ENCODE results near the gene TMEM269. TPM values are rescaled to one million over a fixed set of nuclear protein-coding genes. Genes with fewer than 3 reads are reported as not detected.

Gene TMEM269
- total and polyA plus RNA-seq, 9 of the 15 experiments (the other 6 are each of a cell fraction or from before 2014, with no cell fraction given): 0.09 to 0.49 (median 0.21) TPM

DNA sequence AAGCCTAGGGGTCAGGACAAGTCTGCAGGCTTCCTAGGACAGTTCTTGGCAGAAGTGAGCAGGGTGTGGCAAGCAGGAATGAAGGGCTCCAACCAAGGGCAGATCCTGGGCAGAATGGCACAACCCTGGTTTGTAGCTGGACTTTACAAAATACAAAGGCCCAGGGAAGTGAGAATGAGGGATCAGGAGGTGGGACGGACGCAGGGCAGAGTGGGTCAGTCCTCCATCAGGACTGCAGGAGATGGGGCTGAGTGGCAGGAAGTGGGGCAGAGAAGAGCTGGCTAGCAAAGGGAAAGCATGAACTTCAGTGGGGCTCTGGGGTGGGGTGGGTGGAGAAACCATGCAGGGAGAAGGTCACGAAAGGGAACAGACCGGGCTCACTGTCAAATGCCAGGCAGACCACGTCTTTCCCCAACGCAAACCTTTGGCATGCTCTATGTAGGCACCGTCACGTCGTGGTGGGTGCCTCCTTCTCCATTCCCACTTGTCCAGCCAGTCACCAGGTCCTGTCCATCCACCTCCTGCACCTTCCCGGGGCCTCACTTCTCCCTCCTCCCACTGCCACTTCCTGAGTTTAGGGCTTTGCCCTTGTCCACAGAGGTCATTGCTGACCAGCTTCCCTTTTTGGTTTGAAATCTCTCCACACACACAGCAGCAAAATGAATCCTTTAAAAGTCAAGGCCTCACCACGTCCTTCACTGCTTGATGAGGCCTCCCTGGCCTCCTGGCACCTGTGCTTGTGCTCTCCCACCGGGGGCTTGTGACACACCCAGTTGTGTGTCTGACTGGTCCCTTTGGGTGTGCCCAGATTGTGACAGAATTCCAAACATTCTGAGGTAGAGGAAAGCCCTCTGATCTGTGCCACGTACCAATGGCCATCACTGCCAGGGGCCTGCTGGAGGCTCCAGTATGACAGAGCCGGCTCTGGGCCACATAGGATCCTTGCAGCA is 36.1 kb upstream of the TMEM269 start:
- H3K27ac ChIP-seq (ENCODE audit: extremely low read depth, low read depth, low read length): no peak overlapping the region
- in situ Hi-C loops (cut with MboI) (loop anchor here (10.0 to 25.0 kb wide), 2 partner anchors 161 to 404 kb away; no protein-coding TSS in a partner anchor), intact Hi-C loops (cut with micrococcal nuclease) (no loop called here)
- no peaks in the 10 kb centered on the region for H4K20me1 ChIP-seq (replicated peaks; ENCODE audit: control insufficient read depth, insufficient read depth, low read length)
- H3K36me3 ChIP-seq (ENCODE audit: control insufficient read depth, insufficient read depth, low read length): peaks cover 66% of the 10 kb centered on the region
- H3K9me1 ChIP-seq (ENCODE audit: control insufficient read depth, insufficient read depth, low read length): peaks cover 8% of the 10 kb centered on the region
- ATAC-seq (no peak), FAIRE-seq (no peak), DNase-seq (ENCODE audit: extremely low read depth in 1 of 4, low spot score in 3 of 4) (no peak)
- H3K4me3 ChIP-seq: no peak overlapping the region
- ChIA-PET CTCF (ENCODE audit: low intra/inter-chr PET ratio) (interaction anchor here (0.6 kb wide), 1 partner anchor 26 kb away, joined by 8 read pairs; no protein-coding TSS in a partner anchor), POLR2A (interaction anchor here (0.7 to 2.1 kb wide), 3 partner anchors 11 to 313 kb away, joined by 3 to 6 read pairs (median 3); partner anchors contain the start of genes C1orf50 and P3H1)
- H3K4me1 ChIP-seq (replicated peaks in 1 of 2; ENCODE audit: control insufficient read depth in 2 of 2, insufficient read depth in 2 of 2, low read length in 2 of 2): no peaks in the 10 kb centered on the region
- no peak overlapping the region for H2AFZ ChIP-seq (ENCODE audit: low read depth, low read length)
- H3K79me2 ChIP-seq (ENCODE audit: control insufficient read depth, insufficient read depth, low read length): no peaks in the 10 kb centered on the region
- no peak overlapping the region for H3K4me2 ChIP-seq (ENCODE audit: insufficient read depth, low read length)
- BruUV-seq (replicated peaks): no TSS peak
- WGBS (ENCODE audit: insufficient coverage, low coverage, missing lambda C conversion rate): 83% methylated on average over 14 of the region's 14 CpGs
- TF ChIP-seq HMBOX1 (IDR thresholded peaks at IDR 0.05): no peak
- no peak for TF ChIP-seq KLF10 (CRISPR knock-in tag; IDR thresholded peaks at IDR 0.05)
- no peak for TF ChIP-seq CHD1 (IDR thresholded peaks at IDR 0.05; ENCODE audit: low read length)
- no peak for TF ChIP-seq ARID1B (IDR thresholded peaks at IDR 0.05)
- no peak for TF ChIP-seq POLR3G (IDR thresholded peaks at IDR 0.05; ENCODE audit: extremely low read depth, insufficient read length, insufficient replicate concordance)
- TF ChIP-seq STAT5A (IDR thresholded peaks at IDR 0.05; ENCODE audit: borderline replicate concordance, low read length): no peak
- peaks cover 3% of the 10 kb centered on the region for H3K9me3 ChIP-seq (replicated peaks; ENCODE audit: control insufficient read depth, insufficient read depth, low read depth, low read length)
- H3K9ac ChIP-seq (ENCODE audit: insufficient read depth in 1 of 2, low read depth in 2 of 2, low read length in 2 of 2): no peak overlapping the region
- H3K27me3 ChIP-seq (ENCODE audit: control insufficient read depth in 2 of 2, insufficient read depth in 2 of 2, low read length in 2 of 2): no peaks in the 10 kb centered on the region
